GM12875 (cell line): ENCODE measurements around the gene FUBP3.

Experiments used
- H3K4me3 ChIP-seq: one replicate; pipeline ENCODE4 v1.5.1; 2011; ENCODE audit warnings: low read depth, low read length, control low read depth
- TF ChIP-seq, protein P1 (sequence below): IDR thresholded peaks from 2 replicates; pipeline ENCODE4 v1.5.1; 2011; ENCODE audit warnings: low read depth, mild to moderate bottlenecking, control low read depth, inconsistent platforms, low read length, moderate library complexity, borderline replicate concordance; ENCODE audit not compliant: insufficient read depth

The FUBP3 gene, protein sequence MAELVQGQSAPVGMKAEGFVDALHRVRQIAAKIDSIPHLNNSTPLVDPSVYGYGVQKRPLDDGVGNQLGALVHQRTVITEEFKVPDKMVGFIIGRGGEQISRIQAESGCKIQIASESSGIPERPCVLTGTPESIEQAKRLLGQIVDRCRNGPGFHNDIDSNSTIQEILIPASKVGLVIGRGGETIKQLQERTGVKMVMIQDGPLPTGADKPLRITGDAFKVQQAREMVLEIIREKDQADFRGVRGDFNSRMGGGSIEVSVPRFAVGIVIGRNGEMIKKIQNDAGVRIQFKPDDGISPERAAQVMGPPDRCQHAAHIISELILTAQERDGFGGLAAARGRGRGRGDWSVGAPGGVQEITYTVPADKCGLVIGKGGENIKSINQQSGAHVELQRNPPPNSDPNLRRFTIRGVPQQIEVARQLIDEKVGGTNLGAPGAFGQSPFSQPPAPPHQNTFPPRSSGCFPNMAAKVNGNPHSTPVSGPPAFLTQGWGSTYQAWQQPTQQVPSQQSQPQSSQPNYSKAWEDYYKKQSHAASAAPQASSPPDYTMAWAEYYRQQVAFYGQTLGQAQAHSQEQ

DNA sequence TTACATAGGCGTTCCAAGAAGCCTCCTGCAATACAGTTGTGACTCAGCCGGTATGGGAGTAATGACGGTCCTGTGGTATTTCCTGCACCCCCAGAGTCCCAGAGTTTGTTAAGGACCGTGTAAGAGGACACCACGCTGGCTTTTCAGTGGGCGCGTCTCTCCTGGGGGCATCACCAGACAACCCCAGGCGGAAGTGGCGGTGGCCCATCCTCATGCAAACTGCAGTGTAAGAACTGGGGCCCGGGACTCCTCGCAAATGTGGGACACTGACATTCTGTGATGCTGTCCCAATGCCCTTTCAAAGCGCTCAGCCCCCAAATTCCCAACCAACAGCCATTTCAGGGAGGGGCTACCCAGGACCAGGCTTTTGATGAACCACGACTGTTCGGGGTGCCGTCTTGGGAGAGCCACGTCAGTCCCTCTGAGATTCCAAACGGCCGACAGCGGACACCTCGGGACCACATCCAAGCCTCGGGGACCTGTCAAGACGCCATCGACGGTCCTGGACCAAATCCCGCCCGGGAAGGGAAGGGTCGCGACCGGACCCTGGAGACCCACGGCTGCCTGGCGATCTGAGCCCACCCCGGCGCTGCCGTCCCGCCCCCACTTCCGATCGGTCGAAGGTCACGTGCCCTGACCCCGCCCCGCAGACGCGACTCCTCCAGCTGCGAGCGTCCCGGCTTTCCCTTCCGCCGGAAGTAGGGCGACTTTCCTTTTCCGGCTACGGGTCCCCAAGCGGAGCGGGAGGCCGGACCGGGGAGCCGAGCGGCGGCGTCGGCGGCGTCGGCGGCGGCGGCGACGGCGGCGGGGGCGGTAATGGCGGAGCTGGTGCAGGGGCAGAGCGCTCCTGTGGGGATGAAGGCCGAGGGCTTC is at the start of gene FUBP3:
Gene FUBP3 (plus strand): TSS at position 713 of the 873 bp plus-strand sequence. CDS start 104 bp downstream, at position 817.
- TF ChIP-seq, protein P1, sequence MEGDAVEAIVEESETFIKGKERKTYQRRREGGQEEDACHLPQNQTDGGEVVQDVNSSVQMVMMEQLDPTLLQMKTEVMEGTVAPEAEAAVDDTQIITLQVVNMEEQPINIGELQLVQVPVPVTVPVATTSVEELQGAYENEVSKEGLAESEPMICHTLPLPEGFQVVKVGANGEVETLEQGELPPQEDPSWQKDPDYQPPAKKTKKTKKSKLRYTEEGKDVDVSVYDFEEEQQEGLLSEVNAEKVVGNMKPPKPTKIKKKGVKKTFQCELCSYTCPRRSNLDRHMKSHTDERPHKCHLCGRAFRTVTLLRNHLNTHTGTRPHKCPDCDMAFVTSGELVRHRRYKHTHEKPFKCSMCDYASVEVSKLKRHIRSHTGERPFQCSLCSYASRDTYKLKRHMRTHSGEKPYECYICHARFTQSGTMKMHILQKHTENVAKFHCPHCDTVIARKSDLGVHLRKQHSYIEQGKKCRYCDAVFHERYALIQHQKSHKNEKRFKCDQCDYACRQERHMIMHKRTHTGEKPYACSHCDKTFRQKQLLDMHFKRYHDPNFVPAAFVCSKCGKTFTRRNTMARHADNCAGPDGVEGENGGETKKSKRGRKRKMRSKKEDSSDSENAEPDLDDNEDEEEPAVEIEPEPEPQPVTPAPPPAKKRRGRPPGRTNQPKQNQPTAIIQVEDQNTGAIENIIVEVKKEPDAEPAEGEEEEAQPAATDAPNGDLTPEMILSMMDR = no peak

DNA sequence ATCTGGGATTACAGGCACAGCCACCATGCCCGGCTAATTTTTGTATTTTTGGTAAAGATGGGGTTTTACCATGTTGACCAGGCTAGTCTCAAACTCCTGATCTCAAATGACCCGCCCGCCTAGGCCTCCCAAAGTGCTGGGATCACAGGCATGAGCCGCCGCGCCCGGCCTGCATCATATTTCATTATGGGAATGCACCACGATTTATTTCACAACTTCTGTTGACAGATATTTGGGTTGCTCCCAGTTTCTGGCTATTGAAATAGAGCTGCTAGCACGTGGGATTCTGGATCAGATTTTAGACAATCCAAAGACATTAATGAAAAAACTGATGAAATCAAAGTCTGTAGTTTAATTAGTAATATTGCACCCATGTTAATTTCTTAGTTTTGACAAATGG is 48.4 kb upstream of the FUBP3 start:
- TF ChIP-seq, protein P1 = no peak
- no peak overlapping the region for H3K4me3 ChIP-seq

More for the DNA sequence above, at the start of gene FUBP3:
- H3K4me3 ChIP-seq = peak within 1 kb of the TSS; percentile 100

DNA sequence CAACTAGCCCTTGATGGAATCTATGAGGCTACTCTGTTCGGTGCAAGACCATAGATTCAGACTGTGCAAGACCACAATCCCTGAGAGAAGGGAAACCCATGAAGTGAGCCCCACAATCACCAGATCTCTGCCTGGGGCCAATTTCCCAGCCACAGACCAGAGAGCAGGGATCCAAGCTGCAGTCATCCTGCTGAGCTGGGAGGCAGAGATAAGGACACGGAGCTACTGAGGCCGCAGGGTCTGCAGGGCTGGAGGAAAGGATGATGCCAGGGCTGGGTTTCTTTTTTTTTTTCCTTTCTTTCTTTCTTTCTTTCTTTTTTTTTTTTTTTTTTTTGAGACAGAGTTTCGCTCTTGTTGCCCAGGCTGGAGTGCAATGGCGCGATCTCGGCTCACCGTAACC is 47.7 kb upstream of the FUBP3 start:
- TF ChIP-seq, protein P1 = no peak
- H3K4me3 ChIP-seq = no peak overlapping the region

DNA sequence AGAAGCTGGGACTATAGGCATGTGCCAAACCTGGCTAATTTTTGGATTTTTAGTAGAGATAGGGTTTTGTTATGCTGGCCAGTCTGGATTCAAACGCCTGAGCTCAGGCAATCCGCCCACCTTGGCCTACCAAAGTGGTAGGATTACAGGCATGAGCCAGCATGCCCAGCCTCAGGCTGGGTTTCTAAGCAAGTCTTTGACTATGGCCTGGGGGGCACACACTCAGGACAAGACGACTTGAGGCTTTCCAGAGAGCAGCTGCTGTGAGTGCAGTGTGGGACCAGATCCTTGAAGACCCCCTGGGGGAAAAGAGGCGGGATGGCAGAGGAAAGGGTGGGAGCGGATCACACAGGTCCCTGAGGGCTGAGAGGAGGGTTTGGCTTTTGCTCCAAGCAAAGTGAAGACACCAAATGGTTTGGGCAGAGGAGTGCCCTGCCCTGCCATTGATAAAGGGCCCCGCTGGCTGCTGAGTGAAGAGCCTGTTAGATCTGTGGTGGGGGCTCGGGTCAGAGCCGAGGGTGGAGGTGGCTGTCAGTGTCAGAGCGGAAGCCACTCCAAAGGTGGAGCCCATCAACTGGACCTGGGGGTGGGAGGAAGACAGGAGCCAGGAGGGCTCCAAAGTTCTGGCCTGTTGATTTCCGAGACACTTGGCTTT is 46.8 kb upstream of the FUBP3 start:
- H3K4me3 ChIP-seq = no peak overlapping the region
- TF ChIP-seq, protein P1 = no peak

DNA sequence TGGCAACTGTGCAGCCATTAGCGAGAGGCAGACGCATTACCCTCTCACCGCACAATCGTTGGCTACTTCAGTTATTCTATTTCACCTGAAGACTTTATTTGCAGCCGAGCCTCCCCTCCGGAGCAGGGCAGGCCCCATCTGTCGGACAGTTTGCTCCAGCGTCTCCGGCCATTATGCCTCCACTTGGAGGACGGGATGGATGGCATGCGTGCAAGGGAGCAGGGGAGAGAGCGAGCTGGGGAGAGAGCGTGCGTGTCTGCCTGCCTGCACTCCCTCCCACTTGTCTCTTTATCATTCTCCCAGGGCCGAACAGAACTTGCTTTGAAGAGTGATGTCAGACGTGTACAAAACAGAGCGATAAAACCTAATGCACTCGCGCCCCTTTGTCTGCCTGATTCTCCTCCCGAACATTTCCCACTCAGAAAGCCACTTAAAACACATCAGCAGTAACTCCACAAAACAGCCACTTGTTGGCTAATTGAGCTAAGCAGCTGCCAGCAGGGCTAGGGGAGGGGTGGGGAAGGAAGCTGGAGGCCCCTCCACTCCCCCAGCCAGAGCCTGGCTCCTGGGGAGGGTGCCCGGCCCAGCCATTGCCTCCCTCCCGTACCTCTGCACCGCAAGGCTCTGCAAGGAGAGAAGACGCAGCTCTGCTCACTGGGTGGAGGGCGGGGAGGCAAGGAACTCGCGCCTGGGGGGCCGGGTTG is 43.4 kb upstream of the FUBP3 start:
- TF ChIP-seq, protein P1 = no peak

DNA sequence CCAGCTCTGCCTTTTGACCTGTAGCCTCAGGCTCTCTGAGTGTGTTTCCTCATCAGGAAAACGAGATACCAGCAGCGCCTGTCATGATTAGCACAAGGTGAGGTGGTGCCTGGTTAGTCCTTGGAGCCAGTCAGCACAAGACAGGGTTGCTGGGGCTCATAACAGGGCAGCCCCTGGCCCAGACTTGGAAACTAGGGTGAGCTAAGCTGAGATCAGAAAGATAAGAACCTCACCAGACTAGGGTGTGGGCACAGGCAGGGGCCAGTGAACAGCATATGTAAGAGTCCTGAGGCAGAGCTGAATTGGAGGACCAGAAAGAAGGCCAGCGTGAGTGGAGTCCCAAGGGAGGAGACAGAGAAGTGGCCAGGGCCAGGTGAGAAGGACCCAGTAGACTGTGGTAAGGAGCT is 42.7 kb upstream of the FUBP3 start:
- TF ChIP-seq, protein P1 = no peak
- H3K4me3 ChIP-seq = no peak overlapping the region

More for the DNA sequence above, 43.4 kb upstream of the FUBP3 start:
- H3K4me3 ChIP-seq = no peak overlapping the region
